HG02763 (cell line): ENCODE data around the gene SLC43A3.

ENCODE experiments used
- ATAC-seq: cut with Tn5 transposase; IDR thresholded peaks from one replicate; pipeline ENCODE4 v1.9.1; 2021; ENCODE audit warnings: mild to moderate bottlenecking, moderate library complexity; ENCODE audit not compliant: unreplicated experiment

The SLC43A3 gene

GRCh38 chr11:57359896-57360690, 66.8 kb downstream of the SLC43A3 start:
- no peak for ATAC-seq

- no peak for ATAC-seq
Observed at GRCh38 chr11:57359396-57359795, 67.5 kb downstream of the SLC43A3 start.

GRCh38 chr11:57358991-57359390, 67.9 kb downstream of the SLC43A3 start:
- no peak for ATAC-seq

GRCh38 chr11:57358543-57358961, 68.4 kb downstream of the SLC43A3 start:
- no peak for ATAC-seq

GRCh38 chr11:57357856-57358255, 69.1 kb downstream of the SLC43A3 start:
- no peak for ATAC-seq

- no peak for ATAC-seq
Observed at GRCh38 chr11:57357310-57357709, 69.6 kb downstream of the SLC43A3 start.
